HCT116 (cell line): ENCODE results near the gene SLC8A1. TPM values are rescaled to one million over a fixed set of nuclear protein-coding genes. Genes with fewer than 3 reads are reported as not detected.

Source experiments
- ATAC-seq: fragments of 200-7000 bp; cut with Tn5 transposase; 2 replicates; pipeline ENCODE4 v1.9.1; 2020; ENCODE audit warnings: mild to moderate bottlenecking, moderate library complexity
- BruUV-seq: library from RNA; stranded (reverse); fragments of 400-500 nt; replicated peaks from 2 replicates; lab custom pipeline; 2021; lab: Mats Ljungman, UMichigan
- CTCF ChIA-PET: fragments of 300-600 bp; sonication (Branson Sonifier 250); formaldehyde crosslinking; loops from one replicate; lab custom pipeline; 2021; ENCODE audit warnings: antibody characterized with exemption; lab: Charles Lee
- POLR2A ChIA-PET: fragments of 300-600, 350-600 bp; sonication (Branson Sonifier 250); formaldehyde crosslinking; loops from one replicate; lab custom pipeline; 2021; ENCODE audit warnings: antibody characterized with exemption; lab: Charles Lee
- RAD21 ChIA-PET, 2 experiments: fragments of 300-600 bp; sonication (Branson Sonifier 250); formaldehyde crosslinking; loops; one replicate each; lab custom pipeline; 2023; ENCODE audit warnings: low total read pairs in 2 of 2; ENCODE audit not compliant: uncharacterized antibody in 2 of 2, unreplicated experiment in 2 of 2, low non-redundant PET in 1 of 2; lab: Charles Lee
- DNase-seq: peaks from one replicate; pipeline ENCODE4 v3.0.0-alpha.2; 2010; ENCODE audit warnings: low read depth, low spot score
- H2AFZ ChIP-seq: fragments of 200-600 bp; shearing (Covaris generic), sonication (generic); 2 replicates; pipeline ENCODE4 v1.6.1; 2017; ENCODE audit warnings: low read depth, mixed run types, mixed read lengths, antibody characterized with exemption, low read length; ENCODE audit not compliant: poor library complexity, severe bottlenecking
- H3K27ac ChIP-seq: 2 replicates; pipeline ENCODE4 v1.5.1; 2012; ENCODE audit warnings: low read depth, low read length
- H3K27me3 ChIP-seq: fragments of 200-600 bp; sonication (generic); 2 replicates; pipeline ENCODE4 v1.6.1; 2016; ENCODE audit warnings: mixed run types, low read length, mixed read lengths; ENCODE audit not compliant: insufficient read depth
- H3K36me3 ChIP-seq, 2 experiments: fragments of 200-500 bp in 1 of 2; fragments of 200-600 bp in 1 of 2; sonication (Bioruptor generic) in 1 of 2; sonication (generic) in 1 of 2; 2 replicates each; pipeline versions ENCODE4 v1.5.1 to v1.6.1; 2014 to 2016; ENCODE audit warnings: low read length in 2 of 2, inconsistent platforms in 1 of 2, mixed read lengths in 1 of 2, mixed run types in 1 of 2; ENCODE audit not compliant: insufficient read depth in 2 of 2, control insufficient read depth in 1 of 2
- H3K4me1 ChIP-seq, 2 experiments: fragments of 200-600 bp in 1 of 2; sonication (generic) in 1 of 2; 2 replicates each; pipeline versions ENCODE4 v1.5.1 to v1.6.1; 2012 to 2017; ENCODE audit warnings: low read length in 2 of 2, inconsistent platforms in 1 of 2, mild to moderate bottlenecking in 1 of 2, mixed read lengths in 1 of 2, mixed run types in 1 of 2, moderate library complexity in 1 of 2; ENCODE audit not compliant: insufficient read depth in 2 of 2, control insufficient read depth in 1 of 2
- H3K4me2 ChIP-seq: fragments of 200-600 bp; sonication (generic); 2 replicates; pipeline ENCODE4 v1.6.1; 2017; ENCODE audit warnings: mixed run types, low read length, mixed read lengths
- H3K4me3 ChIP-seq, 2 experiments: fragments of 200-600 bp in 1 of 2; sonication (generic) in 1 of 2; replicated peaks in 1 of 2; 2 replicates each; pipeline ENCODE4 v1.5.1; 2011 to 2016; ENCODE audit warnings: low read length in 2 of 2, control low read depth in 1 of 2, low read depth in 1 of 2, mild to moderate bottlenecking in 1 of 2, mixed read lengths in 1 of 2, mixed run types in 1 of 2
- H3K79me2 ChIP-seq: fragments of 200-600 bp; sonication (generic); 2 replicates; pipeline ENCODE4 v1.6.1; 2017; ENCODE audit warnings: mild to moderate bottlenecking, mixed run types, low read length, moderate library complexity, mixed read lengths; ENCODE audit not compliant: insufficient read depth
- H3K9ac ChIP-seq: fragments of 200-600 bp; sonication (generic); 2 replicates; pipeline ENCODE4 v1.6.1; 2016; ENCODE audit warnings: low read length, mixed read lengths
- H3K9me2 ChIP-seq: fragments of 200-600 bp; sonication (generic), shearing (Covaris generic); 2 replicates; pipeline ENCODE4 v1.6.1; 2017; ENCODE audit warnings: mixed run types, mild to moderate bottlenecking, moderate library complexity; ENCODE audit not compliant: insufficient read depth
- H3K9me3 ChIP-seq, 2 experiments: fragments of 200-500 bp in 1 of 2; fragments of 200-600 bp in 1 of 2; sonication (Bioruptor generic) in 1 of 2; sonication (generic) in 1 of 2; 2 replicates each; pipeline ENCODE4 v1.6.1; 2014 to 2017; ENCODE audit warnings: low read length in 2 of 2, mixed read lengths in 2 of 2, inconsistent platforms in 1 of 2, low read depth in 1 of 2, mild to moderate bottlenecking in 1 of 2, mixed run types in 1 of 2, moderate library complexity in 1 of 2; ENCODE audit not compliant: control insufficient read depth in 1 of 2, insufficient read depth in 1 of 2
- H4K20me1 ChIP-seq: fragments of 200-600 bp; sonication (generic), shearing (Covaris generic); 2 replicates; pipeline ENCODE4 v1.6.1; 2017; ENCODE audit warnings: mixed run types, mild to moderate bottlenecking, moderate library complexity; ENCODE audit not compliant: insufficient read depth
- CBX3 ChIP-seq: IDR thresholded peaks from 2 replicates; pipeline ENCODE4 v1.6.1; 2012; ENCODE audit warnings: low read depth
- CEBPB ChIP-seq: IDR thresholded peaks from 2 replicates; pipeline ENCODE4 v1.6.1; 2012; ENCODE audit warnings: low read depth
- EGR1 ChIP-seq: IDR thresholded peaks from 2 replicates; pipeline ENCODE4 v1.6.1; 2012; ENCODE audit warnings: low read depth
- EZH2 ChIP-seq: fragments of 200-600 bp; sonication (generic); IDR thresholded peaks from 2 replicates; pipeline ENCODE4 v1.6.1; 2017; ENCODE audit warnings: antibody characterized with exemption, mixed run types
- FOSL1 ChIP-seq: IDR thresholded peaks from 2 replicates; pipeline ENCODE4 v1.6.1; 2012; ENCODE audit warnings: low read depth
- JUND ChIP-seq: IDR thresholded peaks from 2 replicates; pipeline ENCODE4 v1.6.1; 2012
- POLR2A ChIP-seq: IDR thresholded peaks from 2 replicates; pipeline ENCODE4 v1.7.0; 2011; ENCODE audit warnings: borderline replicate concordance; ENCODE audit not compliant: insufficient read depth, insufficient read length; ENCODE audit errors: extremely low read depth
- POLR2AphosphoS5 ChIP-seq: IDR thresholded peaks from 2 replicates; pipeline ENCODE4 v1.6.1; 2011; ENCODE audit warnings: mild to moderate bottlenecking, low read depth, low read length, moderate library complexity
- RAD21 ChIP-seq: IDR thresholded peaks from 2 replicates; pipeline ENCODE4 v1.6.1; 2012; ENCODE audit warnings: low read depth, mild to moderate bottlenecking
- SRF ChIP-seq: IDR thresholded peaks from 2 replicates; pipeline ENCODE4 v1.6.1; 2012; ENCODE audit warnings: low read depth
- TCF7L2 ChIP-seq: IDR thresholded peaks from 2 replicates; pipeline ENCODE4 v1.7.0; 2011; ENCODE audit warnings: borderline replicate concordance, inconsistent platforms; ENCODE audit not compliant: insufficient read depth, insufficient read length; ENCODE audit errors: extremely low read depth
- YY1 ChIP-seq: IDR thresholded peaks from 2 replicates; pipeline ENCODE4 v1.6.1; 2011; ENCODE audit warnings: low read length, low read depth, moderate library complexity, mild to moderate bottlenecking; ENCODE audit not compliant: insufficient replicate concordance; ENCODE audit errors: extremely low read depth
- ZNF274 ChIP-seq: fragments of 200-500 bp; sonication (Bioruptor generic); IDR thresholded peaks from 2 replicates; pipeline ENCODE4 v1.6.1; 2014; ENCODE audit warnings: mild to moderate bottlenecking, low read depth, low read length, inconsistent platforms
- intact Hi-C: fragments of 100-400 bp; cut with micrococcal nuclease; formaldehyde crosslinking; loops from 2 replicates; pipeline ENCODE4 v1.10.0; 2022
- total RNA-seq: library from RNA; stranded (reverse); gene quantifications from one replicate; pipeline ENCODE4 v1.2.1, GENCODE V29; 2021; ENCODE audit not compliant: unreplicated experiment
- TF ChIP-seq, protein P1 (sequence below): IDR thresholded peaks from 2 replicates; pipeline ENCODE4 v1.6.1; 2012
- TF ChIP-seq, protein P2 (sequence below), 3 experiments: fragments of 200-600 bp in 1 of 3; sonication (generic) in 1 of 3; IDR thresholded peaks in 2 of 3; conservative IDR thresholded peaks in 1 of 3; 2 replicates each; pipeline ENCODE4 v1.5.1; 2012 to 2017; ENCODE audit warnings: low read depth in 2 of 3, low read length in 2 of 3, antibody characterized with exemption in 1 of 3, borderline replicate concordance in 1 of 3, control low read depth in 1 of 3, mild to moderate bottlenecking in 1 of 3, mixed read lengths in 1 of 3, mixed run types in 1 of 3, moderate library complexity in 1 of 3; ENCODE audit not compliant: insufficient read depth in 1 of 3

The SLC8A1 gene
- total RNA-seq, 1 experiment from 2014 or later = 0.07 TPM

DNA sequence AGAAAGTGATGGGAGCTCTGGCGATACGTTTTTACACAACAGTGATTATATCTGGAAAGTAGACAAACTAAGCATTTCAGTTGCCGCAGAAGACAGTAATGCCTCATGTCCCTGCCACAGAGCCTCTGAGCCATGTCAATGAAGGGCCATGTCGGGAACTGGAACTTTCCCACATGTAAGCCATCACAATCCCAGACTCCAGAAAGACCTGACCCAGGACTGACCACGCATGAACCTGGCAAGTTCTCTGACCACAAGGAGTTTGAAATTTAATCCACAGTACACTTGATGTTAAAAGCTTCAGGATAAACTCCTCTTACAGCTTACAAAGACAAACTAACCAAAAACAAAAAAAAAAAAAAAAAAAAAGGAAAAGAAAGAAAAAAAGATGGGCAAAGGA, 267.3 kb downstream of the SLC8A1 start (continued):
- TF ChIP-seq YY1 (no peak), SRF (no peak), EZH2 (no peak)

DNA sequence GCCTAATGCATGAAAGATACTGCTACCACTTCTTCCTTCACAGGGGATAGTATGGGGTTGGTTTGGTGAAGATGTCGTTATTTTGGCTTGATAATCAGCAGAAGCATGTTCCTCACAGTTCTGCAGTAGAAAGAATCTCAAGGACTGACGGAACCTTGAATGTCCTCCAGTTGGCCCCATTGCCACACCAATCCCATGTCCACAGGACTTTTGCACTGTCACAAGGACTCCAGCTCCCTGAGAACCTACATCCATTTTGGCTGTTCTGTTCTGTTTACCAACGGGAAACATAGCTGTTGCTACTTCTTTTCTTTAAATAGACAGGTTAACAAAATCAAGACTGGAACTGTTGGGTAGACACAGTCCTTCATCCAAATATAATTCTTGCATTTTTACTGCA, 270.0 kb downstream of the SLC8A1 start:
- TF ChIP-seq, protein P1, sequence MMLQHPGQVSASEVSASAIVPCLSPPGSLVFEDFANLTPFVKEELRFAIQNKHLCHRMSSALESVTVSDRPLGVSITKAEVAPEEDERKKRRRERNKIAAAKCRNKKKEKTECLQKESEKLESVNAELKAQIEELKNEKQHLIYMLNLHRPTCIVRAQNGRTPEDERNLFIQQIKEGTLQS = no peak
- TF ChIP-seq, protein P2, sequence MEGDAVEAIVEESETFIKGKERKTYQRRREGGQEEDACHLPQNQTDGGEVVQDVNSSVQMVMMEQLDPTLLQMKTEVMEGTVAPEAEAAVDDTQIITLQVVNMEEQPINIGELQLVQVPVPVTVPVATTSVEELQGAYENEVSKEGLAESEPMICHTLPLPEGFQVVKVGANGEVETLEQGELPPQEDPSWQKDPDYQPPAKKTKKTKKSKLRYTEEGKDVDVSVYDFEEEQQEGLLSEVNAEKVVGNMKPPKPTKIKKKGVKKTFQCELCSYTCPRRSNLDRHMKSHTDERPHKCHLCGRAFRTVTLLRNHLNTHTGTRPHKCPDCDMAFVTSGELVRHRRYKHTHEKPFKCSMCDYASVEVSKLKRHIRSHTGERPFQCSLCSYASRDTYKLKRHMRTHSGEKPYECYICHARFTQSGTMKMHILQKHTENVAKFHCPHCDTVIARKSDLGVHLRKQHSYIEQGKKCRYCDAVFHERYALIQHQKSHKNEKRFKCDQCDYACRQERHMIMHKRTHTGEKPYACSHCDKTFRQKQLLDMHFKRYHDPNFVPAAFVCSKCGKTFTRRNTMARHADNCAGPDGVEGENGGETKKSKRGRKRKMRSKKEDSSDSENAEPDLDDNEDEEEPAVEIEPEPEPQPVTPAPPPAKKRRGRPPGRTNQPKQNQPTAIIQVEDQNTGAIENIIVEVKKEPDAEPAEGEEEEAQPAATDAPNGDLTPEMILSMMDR (IDR thresholded peaks at IDR 0.05 in 2 of 3, conservative IDR thresholded peaks at IDR 0.05 in 1 of 3; ENCODE audit: borderline replicate concordance in 1 of 3, insufficient read depth in 1 of 3, low read depth in 2 of 3, low read length in 2 of 3) = no peak
- TF ChIP-seq FOSL1 = no peak
- no peak for TF ChIP-seq ZNF274
- no peak for TF ChIP-seq JUND
- no peak for TF ChIP-seq EGR1
- no peak for TF ChIP-seq EZH2
- TF ChIP-seq POLR2AphosphoS5 = no peak
- TF ChIP-seq CEBPB = no peak
- no peak for TF ChIP-seq TCF7L2
- no peak for TF ChIP-seq POLR2A
- no peak for TF ChIP-seq CBX3
- no peak for TF ChIP-seq SRF
- TF ChIP-seq YY1 = no peak
- no peak for TF ChIP-seq RAD21
- Histone ChIP-seq H3K27me3 (peaks cover 25% of the 10 kb centered on the region; the same call in 1 of the 2 replicates), H3K4me2 (no peak overlapping the region), H3K79me2 (no peaks in the 10 kb centered on the region), H2AFZ (no peak overlapping the region), H3K4me3 (no peak overlapping the region), H3K9me2 (no peaks in the 10 kb centered on the region), H3K9ac (no peak overlapping the region), H4K20me1 (no peaks in the 10 kb centered on the region), H3K4me1 (no peaks in the 10 kb centered on the region), H3K9me3 (no peaks in the 10 kb centered on the region), H3K36me3 (no peaks in the 10 kb centered on the region), H3K27ac (no peak overlapping the region)
- POLR2A ChIA-PET = no interaction called here
- CTCF ChIA-PET = interaction anchor here (1.0 kb wide), 1 partner anchor 18 kb away, joined by 3 read pairs; no protein-coding TSS in a partner anchor
- intact Hi-C loops = no loop called here
- BruUV-seq = no TSS peak
- DNase-seq = no peak
- RAD21 ChIA-PET = no interaction called here
- ATAC-seq = no peak
